Stromal cell of bone marrow (primary cell): ENCODE data around the gene SIN3A.
"Not testable (repeated sequence)": the region's sequence is repeated elsewhere in the genome, so short reads cannot be mapped to it uniquely, and the experiment has no call there.

Source experiments
- DNase-seq: peaks from one replicate; pipeline ENCODE4 v3.0.0-alpha.2; 2012; ENCODE audit warnings: low read depth

The SIN3A gene

DNA sequence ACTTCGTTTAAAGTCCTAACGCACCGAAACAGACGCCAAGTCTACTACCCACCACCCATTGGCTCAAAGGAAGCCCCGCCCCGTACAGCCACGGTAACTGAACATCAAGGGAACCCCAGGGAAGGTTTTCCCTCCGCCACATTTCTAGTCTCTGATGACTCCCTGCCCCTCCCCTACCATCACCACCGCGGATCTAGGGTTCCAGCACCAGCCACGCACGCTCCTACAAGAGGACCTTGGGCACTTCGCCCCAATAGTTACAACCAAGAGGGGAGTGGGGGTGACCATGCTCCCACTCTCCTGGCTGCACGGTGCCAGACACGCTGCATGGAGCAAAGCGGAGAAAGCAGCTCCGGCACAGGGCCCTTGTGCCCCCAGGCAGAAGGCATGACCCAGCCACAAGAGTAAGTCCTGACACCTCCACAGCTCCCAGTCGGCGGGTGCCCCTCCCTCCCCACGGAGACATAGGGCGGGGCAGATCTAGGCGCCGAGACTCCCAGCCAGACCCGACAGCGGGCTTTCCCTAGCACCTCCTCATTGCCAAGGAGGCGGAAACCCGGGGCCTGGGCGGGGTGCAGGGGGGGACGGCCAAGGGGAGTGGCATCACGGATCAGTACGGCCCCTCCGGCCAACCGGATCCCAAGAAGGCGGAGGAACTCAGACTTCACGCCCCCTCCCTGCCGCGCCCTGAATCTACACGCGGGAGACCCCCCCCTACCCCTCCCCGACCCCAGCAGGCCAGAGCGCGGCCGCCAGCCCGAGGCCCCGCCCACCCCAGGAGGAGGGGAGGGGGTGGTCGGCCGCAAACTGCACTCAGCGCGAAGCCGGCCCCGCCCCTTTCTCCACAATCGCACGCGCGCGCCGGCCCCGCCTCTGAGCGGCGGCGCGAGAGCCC is 936 bp downstream of the SIN3A start:
- peak; percentile 92 for DNase-seq

DNA sequence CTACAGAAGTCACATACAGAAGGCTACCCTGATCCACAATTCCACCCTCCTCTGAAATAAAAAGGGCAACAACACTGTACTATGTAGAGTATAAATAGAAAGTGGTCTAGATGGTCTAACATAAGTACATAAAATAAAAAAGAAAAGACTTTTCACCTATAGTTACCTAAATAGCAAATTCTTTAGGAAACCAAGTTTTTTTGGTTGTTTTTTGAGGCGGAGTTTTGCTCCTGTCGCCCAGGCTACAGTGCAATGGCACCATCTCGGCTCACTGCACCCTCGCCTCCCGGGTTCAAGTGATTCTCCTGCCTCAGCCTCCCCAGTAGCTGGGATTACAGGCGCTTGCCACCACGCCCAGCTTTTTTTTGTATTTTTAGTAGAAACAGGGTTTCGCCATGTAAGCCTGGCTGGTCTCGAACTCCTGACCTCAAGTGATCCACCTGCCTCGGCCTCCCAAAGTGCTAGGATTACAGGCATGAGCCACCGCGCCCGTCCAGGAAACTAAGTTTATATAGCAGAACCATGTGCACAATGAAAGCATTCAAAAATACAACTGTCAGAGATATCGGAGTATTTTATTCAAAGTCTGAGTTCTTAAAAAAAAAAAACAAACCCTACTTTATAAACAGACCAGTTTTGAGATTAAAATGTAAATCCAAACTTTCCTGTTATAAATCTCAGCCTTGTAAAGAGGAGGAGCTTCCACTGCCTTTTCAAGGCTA is 1.7 kb downstream of the SIN3A start:
- no peak for DNase-seq

DNA sequence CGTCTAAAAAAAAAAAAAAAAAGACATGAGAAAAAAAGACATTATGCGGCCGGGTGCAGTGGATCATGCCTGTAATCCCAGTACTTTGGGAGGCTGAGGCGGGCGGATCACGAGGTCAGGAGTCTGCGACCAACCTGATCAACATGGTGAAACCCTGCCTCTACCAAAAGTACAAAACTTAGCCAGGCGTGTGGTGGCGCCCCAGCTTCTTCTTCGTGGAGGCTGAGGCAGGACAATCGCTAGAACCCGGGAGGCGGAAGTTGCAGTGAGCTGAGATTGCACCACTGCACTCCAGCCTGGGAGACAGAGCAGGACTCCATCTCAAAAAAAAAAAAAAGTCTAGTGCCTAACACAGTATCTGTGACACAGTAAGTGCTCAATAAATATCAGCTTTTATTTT is 3.3 kb downstream of the SIN3A start:
- not testable (repeated sequence) for DNase-seq

DNA sequence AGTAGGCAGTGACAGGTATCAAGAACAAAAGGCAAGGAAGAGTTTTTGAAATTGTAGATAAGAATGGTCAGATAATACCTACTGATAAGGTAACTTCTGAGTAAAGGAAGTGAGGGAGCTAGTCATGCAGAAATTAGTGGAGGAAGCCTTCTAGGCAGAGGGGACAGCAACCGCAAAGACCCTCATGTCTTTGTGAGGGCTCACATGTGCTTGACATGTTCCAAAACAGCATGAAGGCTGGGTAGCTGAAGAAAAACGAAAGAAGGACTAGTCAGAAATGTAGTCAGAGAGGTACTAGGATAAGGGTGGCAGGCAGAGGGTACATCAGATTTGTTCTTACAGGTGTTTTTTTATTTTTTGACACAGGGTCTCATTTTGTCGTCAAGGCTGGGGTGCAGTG is 5.3 kb downstream of the SIN3A start:
- no peak for DNase-seq

DNA sequence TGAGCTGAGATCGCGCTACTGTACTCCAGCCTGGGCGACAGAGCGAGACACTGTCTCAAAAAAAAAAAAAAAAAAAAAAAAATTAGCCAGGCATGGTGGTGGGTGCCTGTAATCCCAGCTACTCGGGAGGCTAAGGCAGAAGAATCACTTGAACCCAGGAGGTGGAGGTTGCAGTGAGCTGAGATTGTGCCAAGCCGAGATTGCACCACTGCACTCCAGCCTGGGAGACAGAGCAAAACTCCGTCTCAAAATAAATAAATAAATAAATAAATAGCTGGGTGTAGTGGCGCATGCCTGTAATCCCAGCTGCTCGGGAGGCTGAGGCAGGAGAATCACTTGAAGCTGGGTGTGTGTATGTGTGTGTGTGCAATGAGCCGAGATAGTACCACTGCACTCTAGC is 6.2 kb downstream of the SIN3A start:
- DNase-seq = not testable (repeated sequence)

DNA sequence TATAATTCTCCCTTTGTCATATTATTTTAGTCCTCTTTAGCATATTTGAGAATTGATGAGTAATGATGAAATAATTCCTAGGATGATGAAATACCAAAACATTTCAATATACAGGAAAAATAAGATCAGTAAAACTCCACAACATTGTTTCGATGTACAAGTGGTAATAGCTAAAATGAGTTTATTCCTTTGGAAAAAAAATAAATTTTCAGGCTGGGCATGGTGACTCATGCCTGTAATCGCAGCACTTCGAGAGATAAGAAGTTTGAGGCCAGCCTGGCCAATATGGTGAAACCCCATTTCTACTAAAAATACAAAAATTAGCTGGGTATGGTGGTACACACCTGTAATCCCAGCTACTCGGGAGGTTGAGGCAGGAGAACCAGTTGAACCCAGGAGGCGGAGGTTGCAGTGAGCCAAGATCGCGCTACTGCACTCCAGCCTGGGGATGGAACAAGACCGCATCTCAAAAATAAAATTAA is 7.5 kb downstream of the SIN3A start:
- not testable (repeated sequence) for DNase-seq

DNA sequence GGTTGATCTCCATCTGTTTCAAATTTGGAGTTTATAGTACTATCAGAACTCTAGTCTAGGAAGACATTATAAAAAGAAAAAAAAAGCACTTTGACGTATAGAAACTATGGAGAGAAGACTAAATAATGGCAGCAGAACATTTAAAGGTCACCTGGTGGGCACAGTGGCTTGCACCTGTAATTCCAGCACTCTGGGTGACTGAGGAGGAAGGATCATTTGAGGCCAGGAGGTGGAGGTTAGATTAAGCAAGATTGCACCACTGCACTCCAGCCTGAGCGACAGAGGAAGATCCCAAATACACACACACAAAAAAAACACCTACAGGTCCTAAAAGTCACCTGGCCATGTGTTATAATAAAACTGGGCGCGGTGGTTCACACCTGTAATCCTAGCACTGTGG is 13.8 kb downstream of the SIN3A start:
- no peak for DNase-seq

DNA sequence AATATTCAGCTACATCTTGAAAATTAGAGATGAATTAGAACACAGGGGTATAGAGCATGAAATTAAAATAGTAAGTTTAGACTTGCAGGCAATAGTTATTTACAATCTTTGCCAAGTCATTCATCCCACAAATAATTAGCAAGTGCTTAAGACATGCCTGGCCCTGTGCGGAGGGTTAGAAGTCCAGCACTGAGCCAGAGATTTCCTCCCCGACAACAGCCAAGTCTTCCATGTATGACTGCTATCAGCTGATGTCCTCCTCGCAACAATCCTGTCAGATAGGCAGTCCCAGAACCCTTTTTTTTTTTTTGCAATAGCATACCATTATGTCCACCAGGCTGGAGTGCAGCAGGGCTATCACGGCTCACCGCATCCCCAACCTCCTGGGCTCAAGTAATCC is 14.6 kb downstream of the SIN3A start:
- DNase-seq = no peak

DNA sequence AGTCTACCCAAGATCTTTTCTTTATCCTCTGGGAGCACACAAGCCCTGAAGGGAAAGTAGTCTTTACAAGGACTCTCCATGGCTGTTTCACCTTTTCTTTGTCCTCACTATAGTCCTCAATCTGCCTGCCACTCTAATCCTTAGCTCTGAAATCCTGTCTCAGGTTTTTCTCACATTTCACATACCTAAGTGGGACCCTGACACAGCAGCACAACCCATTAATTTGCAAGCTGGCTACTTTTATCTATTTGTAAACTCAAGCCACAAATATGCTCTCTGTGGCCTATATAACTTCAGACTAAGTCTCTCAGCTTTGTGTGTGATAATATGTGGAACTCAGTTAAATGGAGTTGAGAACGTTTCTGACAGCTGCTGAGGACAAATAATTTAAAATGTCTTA is 19.8 kb downstream of the SIN3A start:
- DNase-seq = no peak

DNA sequence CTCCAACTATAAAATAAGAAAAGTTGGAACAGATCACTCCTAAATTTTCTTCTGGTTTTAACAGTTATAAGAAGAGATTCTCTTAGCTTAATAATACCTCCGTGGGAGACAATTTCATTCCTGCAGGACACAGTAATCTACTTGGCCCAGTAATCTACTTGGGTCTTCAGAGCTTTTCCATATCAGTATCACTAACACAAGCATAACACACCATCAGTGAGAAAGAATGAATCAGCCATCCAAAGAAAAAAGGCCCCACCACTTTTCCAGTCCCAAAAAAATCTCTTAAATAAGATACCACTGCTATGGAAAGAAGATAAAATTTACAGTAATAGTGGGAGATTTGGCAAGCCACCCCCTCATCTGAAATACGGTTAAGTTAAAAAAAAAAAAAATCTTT is 20.2 kb downstream of the SIN3A start:
- DNase-seq = no peak

DNA sequence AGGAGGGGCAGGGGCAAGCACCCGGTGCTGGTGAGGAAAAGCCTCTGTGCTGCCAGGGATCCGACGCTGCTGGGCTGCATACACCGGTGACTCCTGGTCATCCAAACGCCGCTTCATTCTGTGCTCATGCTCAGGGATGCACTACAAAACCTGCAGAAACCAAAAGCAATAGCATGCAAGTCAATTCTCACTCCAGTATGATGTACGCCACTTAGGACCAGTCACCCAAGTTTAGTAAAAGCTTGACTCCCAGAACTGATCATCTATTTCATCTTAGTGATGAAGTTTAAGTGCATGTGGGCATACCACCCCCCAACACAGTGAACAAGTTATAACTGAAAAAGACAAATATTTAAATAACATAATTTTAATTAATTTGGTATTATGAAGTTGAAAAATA is 21.2 kb downstream of the SIN3A start:
- DNase-seq = no peak

DNA sequence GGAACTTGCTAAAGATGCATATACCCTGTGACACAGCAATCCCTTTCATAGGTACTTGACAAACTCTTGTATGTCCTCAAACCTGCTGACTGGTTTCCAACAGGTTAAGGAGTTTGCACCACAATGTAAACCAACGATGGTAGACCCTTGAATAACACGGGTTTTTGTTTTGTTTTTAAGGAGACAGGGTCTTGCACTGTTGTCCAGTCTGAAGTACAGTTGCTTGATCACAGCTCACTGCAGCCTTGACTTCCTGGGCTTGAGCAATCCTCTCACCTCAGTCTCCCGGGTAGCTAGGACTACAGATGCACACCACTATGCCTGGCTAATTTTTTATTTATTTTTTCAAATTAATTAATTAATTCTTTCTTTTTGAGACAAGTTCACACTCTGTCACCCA is 23.3 kb downstream of the SIN3A start:
- no peak for DNase-seq

DNA sequence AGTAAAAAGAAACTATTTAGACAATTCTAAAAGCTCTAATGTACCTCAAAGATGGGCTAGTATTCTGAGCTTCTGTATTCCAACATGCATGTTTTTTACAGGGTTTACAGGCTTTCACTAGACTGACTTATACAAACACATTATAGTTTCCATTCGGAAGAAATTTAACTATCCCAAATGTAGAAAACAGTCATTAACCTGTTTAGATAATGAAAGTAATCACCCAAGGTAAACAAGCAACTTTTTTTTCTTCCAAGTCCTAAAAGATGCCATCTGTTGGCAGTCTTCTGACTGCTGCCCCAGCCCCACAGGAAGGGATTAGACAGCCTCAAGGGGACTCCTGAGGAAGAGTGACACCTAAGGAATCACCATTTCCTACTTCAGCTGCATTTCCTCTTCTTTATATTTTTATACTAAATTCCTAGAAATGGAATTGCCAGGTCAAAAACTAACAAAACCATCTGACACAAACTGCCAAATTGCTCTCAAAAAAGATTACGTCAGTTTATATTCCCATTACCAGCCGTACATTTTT is 25.5 kb downstream of the SIN3A start:
- DNase-seq = no peak

DNA sequence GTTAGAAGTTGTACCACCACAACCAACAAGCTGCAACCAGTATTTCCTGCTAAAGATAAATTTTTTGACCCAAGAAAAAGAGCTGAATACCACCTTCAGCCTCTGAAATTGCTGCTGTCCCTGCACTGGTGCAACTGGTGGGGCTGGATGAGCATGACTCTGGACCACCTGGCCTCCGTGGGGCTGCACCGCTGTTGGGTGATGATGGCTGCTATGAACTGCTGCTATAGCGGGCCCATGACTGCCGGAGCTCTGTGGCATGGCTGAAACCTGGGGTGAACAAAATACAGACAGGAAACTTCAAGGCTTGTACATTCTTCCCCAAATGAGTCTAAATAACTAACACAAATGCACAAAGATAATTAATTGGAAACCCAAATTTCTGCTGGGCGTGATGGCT is 28.9 kb downstream of the SIN3A start:
- DNase-seq = no peak

DNA sequence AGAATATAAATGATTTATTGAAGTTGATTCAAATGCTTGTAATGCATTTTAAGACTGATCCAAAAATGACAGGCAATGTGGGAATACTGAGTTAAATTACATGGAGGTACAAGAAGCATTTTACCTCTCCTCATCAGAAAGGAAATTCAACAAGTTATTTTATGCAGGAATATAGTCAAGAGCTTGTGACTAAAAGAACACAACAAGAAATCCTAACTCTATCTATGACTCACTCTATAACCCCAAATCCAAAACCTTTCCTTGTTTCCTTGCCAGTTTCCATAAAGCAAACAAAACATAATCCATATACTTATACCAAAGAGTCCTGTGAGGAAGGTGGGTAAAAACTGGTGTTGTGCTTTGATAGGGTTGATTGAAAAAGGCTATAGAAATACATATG is 30.8 kb downstream of the SIN3A start:
- peak; percentile 29 for DNase-seq

DNA sequence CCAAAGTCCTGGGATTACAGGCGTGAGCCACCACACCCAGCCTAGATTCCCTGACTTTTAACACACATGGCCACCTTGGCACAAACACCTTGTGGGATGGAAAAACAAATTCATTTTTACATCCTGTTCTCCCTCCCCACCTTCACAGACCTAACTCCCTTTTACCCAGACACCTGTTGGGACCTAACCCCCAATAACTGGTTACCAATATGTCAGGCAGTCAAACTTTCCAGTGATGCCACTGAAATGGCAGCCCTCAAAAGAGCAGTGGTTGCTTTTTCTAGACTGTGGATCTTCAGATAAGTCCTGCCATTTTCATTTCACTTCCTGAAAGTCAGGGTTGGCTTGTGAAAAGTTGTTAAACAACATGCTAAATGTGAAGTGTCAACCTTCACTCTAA is 34.9 kb downstream of the SIN3A start:
- DNase-seq = no peak

DNA sequence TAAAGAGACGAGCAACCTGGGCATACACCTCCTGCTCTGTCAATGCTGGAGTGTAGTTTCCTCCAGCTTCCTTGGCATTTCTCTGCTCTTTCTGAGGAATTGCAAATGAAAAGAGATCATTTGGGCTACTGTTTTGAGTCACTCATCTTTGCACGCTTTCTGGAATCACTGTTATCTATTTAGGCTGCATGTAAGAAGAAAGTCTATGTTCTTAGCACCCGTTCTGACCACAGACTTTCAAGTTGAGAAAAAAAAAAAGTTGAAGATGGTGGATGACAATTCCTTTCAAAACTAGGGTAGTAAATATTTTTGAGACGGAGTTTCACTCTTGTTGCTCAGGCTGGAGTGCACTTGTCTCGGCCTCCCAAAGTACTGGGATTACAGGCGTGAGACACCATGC is 41.3 kb downstream of the SIN3A start:
- DNase-seq = no peak

DNA sequence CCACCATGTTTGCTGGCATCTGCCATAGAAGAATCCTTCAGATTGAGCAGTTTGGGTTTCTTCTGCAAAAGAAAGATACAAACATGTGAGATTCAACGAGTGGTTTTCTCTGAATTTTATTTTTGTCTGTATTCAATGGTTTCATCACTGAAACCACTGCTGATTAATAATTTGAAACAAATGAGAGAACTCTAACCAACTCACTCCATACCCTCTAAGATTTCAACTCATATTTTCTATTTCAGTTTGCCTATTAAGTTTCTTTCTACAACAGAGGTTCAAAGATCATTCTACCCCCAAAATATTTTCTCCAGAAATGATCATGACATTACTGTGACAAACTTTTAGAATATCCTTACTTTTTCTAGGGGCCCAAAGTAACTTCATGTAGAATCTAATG is 44.4 kb downstream of the SIN3A start:
- DNase-seq = no peak

DNA sequence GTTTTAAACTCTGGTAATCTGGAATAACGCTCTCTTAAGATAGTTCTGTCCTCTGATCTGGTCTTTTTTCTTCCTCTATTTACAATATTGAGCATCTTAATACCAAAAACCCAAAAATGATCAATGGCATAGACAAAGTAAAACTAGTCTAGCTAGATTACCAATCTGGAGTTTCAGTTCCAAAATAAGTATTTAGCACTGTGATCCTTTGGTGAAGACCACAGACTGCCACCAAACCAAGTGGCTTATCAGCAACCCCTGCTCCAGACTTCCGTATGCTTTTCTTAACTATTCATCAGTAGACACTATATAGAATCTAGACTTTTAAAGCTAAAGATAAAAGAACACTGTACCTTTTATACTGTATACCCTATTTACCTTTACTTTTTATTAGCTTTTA is 47.6 kb downstream of the SIN3A start:
- DNase-seq = no peak

DNA sequence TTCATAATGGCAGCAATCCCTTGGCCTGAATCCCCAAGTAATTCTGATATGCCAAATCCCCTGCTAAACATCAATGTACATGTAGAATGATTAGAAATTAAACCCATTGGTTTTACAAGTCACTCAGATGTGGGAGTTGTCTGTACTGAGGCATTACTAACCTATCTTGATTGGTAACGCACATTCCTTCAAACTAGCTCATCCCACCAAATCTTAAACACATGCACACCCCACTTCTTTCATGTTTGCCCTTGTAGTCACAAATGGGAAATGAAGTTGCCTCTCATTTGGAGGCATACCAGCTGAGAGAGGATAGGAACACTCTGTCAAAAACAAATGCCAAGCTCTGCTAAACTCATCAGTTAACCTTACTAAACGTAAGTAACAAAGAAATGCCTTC is 54.0 kb downstream of the SIN3A start:
- no peak for DNase-seq

DNA sequence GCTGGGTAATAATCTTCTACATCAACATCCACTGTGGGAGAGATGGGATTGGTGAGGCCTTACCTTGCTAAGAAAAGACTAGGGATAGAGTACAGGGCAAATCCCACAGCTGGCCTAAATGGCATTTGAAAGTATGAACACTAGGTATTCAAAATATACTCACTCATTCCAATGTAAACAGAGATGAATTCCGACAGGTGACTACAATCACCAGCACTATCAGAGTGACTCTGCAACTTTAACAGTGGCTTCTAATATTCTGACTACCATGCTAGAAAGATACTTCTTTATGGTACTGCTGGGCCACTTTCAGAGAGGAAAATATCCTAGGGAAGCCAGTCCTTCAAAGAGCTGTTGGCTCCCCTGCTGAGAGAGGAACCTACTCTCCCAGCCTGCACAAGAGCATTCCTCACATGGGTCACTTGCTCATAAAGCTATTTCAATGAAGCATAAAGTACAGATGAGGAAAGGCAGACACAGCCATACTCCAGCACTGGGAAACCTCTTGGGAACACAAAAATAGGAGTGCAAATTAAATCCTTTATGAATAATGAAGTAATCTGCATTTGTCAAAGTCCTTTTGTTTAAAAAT is 61.6 kb downstream of the SIN3A start:
- no peak for DNase-seq

DNA sequence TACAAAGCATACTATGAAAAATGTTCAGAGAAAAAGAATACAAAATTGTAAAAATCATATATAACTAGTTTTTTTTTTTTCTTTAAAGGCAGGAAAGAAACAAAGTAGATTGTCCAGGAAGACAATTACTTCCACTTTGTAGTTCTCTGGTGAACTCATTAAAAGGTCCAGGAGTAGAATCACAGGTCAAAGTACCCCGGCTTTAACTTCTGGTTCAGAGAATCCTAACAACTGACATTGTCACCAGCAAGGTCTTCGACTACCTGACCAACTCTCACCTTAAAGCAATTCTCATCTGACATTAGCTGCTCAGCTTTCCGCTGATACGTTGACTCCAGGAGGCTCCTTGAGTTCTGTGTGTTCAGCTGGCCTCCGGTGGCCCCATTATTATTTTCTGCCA is 67.5 kb downstream of the SIN3A start:
- DNase-seq = not testable (repeated sequence)

DNA sequence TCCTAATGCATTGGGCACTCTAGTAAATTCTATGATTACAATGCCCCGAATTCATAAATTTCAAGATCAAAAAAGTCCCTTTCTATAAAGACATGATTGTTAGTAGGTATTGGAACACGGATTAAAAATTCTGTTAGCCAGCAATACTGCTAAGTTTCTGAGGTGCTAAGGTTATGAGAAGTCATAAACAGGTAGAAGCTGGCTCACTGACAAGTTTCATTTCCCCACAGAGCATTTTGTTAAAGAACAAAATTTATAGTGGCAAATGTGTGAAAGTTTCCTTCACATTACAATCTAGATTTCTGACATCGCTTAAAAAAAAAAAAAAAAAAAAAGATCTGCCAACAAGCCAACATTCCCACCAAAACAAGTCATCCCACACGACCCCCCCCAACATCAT is 70.7 kb downstream of the SIN3A start:
- DNase-seq = no peak
